ENCODE results near the gene GLI3.
A peak's percentile ranks its signal among the peaks of the same experiment; 100 is the strongest.

The GLI3 gene

DNA sequence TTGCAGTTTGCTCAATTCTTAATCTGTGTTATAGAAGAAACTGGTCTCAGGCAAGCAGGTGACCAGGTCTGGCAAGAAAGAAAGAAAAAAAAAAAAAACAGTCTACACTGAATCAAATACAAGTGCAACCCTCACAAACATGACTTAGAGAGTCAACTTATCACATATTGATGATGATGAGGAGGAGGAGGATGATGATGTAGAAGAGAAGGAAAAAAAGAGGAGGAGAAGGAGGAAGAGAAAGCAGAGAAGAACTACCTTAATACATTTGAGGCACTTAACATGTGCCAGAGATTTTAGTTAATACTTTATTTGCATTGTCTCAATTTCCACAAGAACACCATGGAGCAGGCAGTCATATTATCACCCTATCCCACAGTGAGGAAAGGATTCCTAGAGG lies 91.5 kb downstream of the GLI3 start:
- peaks cover 7% of the 10 kb centered on the region for H3K27me3 Mint-ChIP-seq (ENCODE audit: low read depth, poor library complexity)
- peaks cover 20% of the 10 kb centered on the region for H3K4me1 Mint-ChIP-seq
- peak overlapping the region; percentile 39 for H3K27ac Mint-ChIP-seq
- TF ChIP-seq, protein P1, sequence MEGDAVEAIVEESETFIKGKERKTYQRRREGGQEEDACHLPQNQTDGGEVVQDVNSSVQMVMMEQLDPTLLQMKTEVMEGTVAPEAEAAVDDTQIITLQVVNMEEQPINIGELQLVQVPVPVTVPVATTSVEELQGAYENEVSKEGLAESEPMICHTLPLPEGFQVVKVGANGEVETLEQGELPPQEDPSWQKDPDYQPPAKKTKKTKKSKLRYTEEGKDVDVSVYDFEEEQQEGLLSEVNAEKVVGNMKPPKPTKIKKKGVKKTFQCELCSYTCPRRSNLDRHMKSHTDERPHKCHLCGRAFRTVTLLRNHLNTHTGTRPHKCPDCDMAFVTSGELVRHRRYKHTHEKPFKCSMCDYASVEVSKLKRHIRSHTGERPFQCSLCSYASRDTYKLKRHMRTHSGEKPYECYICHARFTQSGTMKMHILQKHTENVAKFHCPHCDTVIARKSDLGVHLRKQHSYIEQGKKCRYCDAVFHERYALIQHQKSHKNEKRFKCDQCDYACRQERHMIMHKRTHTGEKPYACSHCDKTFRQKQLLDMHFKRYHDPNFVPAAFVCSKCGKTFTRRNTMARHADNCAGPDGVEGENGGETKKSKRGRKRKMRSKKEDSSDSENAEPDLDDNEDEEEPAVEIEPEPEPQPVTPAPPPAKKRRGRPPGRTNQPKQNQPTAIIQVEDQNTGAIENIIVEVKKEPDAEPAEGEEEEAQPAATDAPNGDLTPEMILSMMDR (IDR thresholded peaks at IDR 0.05) = no peak
- no peak for DNase-seq
- no peaks in the 10 kb centered on the region for H3K9me3 Mint-ChIP-seq
- H3K36me3 Mint-ChIP-seq (ENCODE audit: low read depth) = peaks cover 65% of the 10 kb centered on the region
- peak overlapping the region; percentile 52 for H3K4me3 Mint-ChIP-seq

DNA sequence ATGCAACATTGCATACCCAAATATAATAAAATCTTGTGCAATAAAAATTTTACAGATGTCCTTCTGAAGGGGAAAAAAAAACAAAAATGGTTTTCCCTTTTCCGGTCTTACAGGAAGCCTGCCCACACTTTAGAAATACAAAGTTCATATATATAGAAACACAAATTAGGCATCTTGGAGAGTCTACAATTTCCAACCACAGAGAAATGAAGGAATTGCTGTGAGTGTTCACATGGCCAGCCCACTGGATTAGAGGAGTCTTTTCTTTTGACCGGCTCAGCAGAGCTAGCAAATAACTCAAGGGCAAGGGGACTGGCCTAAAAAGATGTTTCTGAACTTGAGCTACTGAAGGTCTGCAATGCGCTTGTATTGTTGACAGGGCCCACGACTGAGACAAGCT lies 92.4 kb downstream of the GLI3 start:
- peaks cover 7% of the 10 kb centered on the region for H3K27me3 Mint-ChIP-seq (ENCODE audit: low read depth, poor library complexity)
- peaks cover 73% of the 10 kb centered on the region for H3K36me3 Mint-ChIP-seq (ENCODE audit: low read depth)
- peak overlapping the region; percentile 64 for H3K4me3 Mint-ChIP-seq
- H3K27ac Mint-ChIP-seq = peak overlapping the region; percentile 90
- TF ChIP-seq, protein P1 (IDR thresholded peaks at IDR 0.05) = no peak
- H3K4me1 Mint-ChIP-seq = peaks cover 29% of the 10 kb centered on the region
- no peaks in the 10 kb centered on the region for H3K9me3 Mint-ChIP-seq
- DNase-seq = no peak

DNA sequence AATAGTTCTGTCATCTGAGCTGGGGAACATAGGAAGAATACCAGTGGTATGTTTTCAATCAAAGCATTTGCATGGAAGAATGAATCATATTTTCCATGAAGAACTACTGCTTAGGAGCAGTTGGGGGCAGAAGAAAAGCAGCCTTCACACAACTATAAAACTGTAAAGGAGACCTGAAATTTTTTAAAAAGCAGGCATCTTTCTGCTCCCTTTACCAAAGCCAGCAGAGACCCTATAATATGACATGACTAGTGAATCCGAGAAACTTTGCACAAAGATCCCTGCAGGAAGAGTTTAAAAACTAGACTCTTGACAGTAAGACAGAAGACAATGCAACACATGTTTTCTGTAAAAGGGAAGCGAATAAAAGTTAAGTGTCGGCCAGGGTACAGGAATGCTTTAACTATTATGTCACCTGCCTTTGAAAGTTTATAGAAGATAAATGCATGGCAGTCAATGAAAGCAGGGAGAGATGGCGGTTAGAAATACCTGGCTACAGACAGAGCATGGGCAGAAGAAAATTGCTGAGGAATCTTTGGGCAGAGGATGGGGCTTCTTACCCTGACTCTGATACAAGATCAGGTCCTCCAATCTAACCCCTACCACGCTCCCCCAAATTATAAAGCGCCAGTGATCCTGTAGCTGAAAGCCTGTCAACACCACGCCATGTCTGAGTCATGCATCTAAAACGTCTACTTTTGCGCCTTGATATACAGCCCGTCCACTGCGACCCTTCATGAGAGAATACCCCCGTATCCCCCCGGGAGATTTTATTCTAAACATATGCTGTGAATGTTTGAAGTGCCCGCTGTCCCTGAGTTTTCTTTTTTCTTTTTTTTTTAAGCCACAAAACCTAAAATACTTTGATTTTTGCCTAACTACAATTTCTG lies 93.1 kb downstream of the GLI3 start:
- peaks cover 7% of the 10 kb centered on the region for H3K27me3 Mint-ChIP-seq (ENCODE audit: low read depth, poor library complexity)
- peak overlapping the region; percentile 90 for H3K27ac Mint-ChIP-seq
- H3K9me3 Mint-ChIP-seq = no peaks in the 10 kb centered on the region
- H3K36me3 Mint-ChIP-seq (ENCODE audit: low read depth) = peaks cover 75% of the 10 kb centered on the region
- H3K4me1 Mint-ChIP-seq = peaks cover 34% of the 10 kb centered on the region
- TF ChIP-seq, protein P1 (IDR thresholded peaks at IDR 0.05) = no peak
- DNase-seq = no peak
- peak overlapping the region; percentile 64 for H3K4me3 Mint-ChIP-seq

DNA sequence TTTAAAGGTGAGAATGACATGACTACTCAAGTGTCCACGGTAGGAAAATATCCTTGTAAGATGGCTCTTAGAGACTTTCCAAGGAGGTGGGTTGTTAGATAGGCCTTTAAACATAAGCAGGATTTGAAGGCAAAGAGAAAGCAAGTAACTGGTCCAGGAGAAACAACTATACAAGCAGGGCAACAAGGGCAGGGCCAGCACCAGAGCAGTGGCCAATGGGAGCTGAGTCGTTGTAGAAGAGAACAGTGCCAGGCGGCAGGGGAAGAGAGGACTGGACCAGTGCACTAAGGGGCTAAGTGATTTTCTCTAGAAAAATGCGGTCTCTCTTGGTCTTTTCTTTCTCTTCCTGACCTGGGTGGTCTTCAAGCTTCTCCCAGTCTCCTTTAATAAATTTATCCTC lies 94.9 kb downstream of the GLI3 start:
- peaks cover 79% of the 10 kb centered on the region for H3K36me3 Mint-ChIP-seq (ENCODE audit: low read depth)
- H3K27ac Mint-ChIP-seq = peak overlapping the region; percentile 55
- no peaks in the 10 kb centered on the region for H3K9me3 Mint-ChIP-seq
- H3K4me3 Mint-ChIP-seq = peak overlapping the region; percentile 2
- TF ChIP-seq, protein P1 (IDR thresholded peaks at IDR 0.05) = no peak
- H3K27me3 Mint-ChIP-seq (ENCODE audit: low read depth, poor library complexity) = peaks cover 7% of the 10 kb centered on the region
- DNase-seq = no peak
- H3K4me1 Mint-ChIP-seq = peaks cover 53% of the 10 kb centered on the region

DNA sequence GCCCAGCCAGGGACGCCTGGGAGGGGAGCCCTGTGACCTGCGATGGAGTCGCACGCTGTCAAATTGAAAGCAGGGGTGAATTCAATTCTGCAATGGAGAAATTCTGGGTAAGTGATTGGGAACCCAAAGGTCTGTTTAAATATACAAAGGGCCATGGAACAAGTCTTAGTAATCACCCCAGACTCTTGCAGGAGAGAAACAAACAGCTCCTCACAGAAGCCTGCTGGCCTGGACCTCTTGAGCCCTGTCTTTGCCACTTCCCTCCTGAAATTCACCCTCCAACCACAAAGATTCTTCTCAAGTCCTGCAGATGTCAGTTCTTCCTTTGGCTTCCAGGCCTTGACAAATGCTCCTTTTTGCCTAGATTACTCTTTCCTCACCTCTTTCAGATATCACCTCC lies 97.3 kb downstream of the GLI3 start:
- Mint-ChIP-seq H3K27me3 (ENCODE audit: low read depth, poor library complexity) (peaks cover 7% of the 10 kb centered on the region), H3K4me1 (peaks cover 75% of the 10 kb centered on the region), H3K27ac (peak overlapping the region; percentile 4), H3K4me3 (no peak overlapping the region), H3K9me3 (no peaks in the 10 kb centered on the region), H3K36me3 (ENCODE audit: low read depth) (peaks cover 66% of the 10 kb centered on the region)
- DNase-seq = no peak
- TF ChIP-seq, protein P1 (IDR thresholded peaks at IDR 0.05) = no peak

DNA sequence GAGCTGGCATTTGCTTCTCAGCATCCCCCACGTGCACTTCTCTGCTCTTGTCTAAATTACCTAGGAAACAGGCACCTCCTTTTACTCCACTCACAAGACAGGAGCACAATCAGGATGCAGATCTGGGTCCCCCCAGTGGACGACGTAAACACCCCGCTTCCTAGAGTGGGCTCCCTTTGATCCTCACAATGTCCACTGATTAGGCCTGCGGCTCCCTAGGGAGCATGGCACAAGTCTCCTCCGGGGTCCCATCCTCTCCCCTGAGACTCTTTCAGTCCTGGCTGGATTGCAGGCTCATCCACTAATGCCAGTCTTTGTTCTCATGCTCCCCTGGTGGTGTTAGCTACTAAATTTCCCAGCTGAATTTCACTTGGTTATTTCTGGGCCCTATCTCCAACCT lies 98.3 kb downstream of the GLI3 start:
- Mint-ChIP-seq H3K27me3 (ENCODE audit: low read depth, poor library complexity) (no peaks in the 10 kb centered on the region), H3K4me1 (peaks cover 84% of the 10 kb centered on the region), H3K9me3 (no peaks in the 10 kb centered on the region), H3K27ac (peak overlapping the region; percentile 85), H3K4me3 (no peak overlapping the region), H3K36me3 (ENCODE audit: low read depth) (peaks cover 58% of the 10 kb centered on the region)
- DNase-seq = no peak
- TF ChIP-seq, protein P1 (IDR thresholded peaks at IDR 0.05) = no peak
